Measurements from ENCODE around the gene SSBP3.

DNA sequence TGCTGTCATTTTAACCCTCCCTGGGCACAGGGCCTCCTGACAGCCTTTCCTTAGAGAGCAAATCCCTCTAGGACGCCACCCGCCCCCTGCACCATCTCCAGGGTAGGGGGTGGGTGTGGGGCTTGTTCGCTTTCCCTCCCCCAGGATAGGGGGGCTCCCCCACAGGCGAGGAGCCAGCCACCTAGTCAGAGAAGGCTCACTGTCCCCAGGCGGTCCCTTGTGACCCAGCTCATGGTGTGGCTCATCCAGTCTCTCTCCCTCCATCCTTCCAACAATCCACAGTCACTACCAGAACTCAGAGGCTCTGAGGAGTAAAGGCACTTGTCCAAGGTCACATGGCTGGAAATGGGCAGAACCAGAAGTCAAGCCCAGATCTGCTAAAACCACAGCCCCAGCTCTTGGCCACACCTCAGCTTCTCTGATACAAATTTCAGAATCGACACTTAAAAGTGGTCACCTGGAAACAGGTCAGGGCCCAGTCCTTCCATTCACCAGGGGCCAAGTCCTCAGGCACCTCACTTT, 116.4 kb downstream of the SSBP3 start:
- TF ChIP-seq, protein P1, sequence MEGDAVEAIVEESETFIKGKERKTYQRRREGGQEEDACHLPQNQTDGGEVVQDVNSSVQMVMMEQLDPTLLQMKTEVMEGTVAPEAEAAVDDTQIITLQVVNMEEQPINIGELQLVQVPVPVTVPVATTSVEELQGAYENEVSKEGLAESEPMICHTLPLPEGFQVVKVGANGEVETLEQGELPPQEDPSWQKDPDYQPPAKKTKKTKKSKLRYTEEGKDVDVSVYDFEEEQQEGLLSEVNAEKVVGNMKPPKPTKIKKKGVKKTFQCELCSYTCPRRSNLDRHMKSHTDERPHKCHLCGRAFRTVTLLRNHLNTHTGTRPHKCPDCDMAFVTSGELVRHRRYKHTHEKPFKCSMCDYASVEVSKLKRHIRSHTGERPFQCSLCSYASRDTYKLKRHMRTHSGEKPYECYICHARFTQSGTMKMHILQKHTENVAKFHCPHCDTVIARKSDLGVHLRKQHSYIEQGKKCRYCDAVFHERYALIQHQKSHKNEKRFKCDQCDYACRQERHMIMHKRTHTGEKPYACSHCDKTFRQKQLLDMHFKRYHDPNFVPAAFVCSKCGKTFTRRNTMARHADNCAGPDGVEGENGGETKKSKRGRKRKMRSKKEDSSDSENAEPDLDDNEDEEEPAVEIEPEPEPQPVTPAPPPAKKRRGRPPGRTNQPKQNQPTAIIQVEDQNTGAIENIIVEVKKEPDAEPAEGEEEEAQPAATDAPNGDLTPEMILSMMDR (IDR thresholded peaks at IDR 0.05) = no peak
- TF ChIP-seq EP300 (IDR thresholded peaks at IDR 0.05) = no peak
